PC-3 (cell line): ENCODE data around the gene FOXK2.

Source experiments
- EZH2 ChIP-seq: fragments of 300-600 bp; sonication (generic); IDR thresholded peaks from one replicate; pipeline ENCODE4 v1.6.1; 2017; ENCODE audit warnings: antibody characterized with exemption, mild to moderate bottlenecking, low read length; ENCODE audit not compliant: unreplicated experiment
- EZH2phosphoT487 ChIP-seq: fragments of 300-600 bp; sonication (generic); IDR thresholded peaks from 2 replicates; pipeline ENCODE4 v1.6.1; 2018; ENCODE audit warnings: mild to moderate bottlenecking, antibody characterized with exemption, low read length, borderline replicate concordance
- TF ChIP-seq, protein P1 (sequence below): fragments of 300-600 bp; sonication (generic); conservative IDR thresholded peaks from 2 replicates; pipeline ENCODE4 v1.5.1; 2017; ENCODE audit warnings: antibody characterized with exemption, low read depth, mild to moderate bottlenecking, low read length

DNA sequence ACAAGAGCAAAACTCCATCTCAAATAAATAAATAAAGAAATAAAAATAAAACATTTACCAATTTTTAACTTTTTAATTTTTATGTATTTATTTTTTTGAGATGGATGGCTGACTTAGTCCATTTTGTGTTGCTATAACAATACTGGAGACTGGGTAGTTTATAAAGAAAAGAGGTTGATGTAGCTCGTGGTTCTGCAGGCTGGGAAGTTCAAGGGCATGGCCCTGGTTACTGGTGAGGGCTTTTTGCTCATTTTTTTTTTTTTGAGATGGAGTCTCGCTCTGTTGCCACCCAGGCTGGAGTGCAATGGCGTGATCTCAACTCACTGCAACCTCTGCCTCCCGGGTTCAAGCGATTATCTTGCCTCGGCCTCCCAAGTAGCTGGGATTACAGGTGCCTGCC is 14.2 kb upstream of the FOXK2 start:
- TF ChIP-seq, protein P1, sequence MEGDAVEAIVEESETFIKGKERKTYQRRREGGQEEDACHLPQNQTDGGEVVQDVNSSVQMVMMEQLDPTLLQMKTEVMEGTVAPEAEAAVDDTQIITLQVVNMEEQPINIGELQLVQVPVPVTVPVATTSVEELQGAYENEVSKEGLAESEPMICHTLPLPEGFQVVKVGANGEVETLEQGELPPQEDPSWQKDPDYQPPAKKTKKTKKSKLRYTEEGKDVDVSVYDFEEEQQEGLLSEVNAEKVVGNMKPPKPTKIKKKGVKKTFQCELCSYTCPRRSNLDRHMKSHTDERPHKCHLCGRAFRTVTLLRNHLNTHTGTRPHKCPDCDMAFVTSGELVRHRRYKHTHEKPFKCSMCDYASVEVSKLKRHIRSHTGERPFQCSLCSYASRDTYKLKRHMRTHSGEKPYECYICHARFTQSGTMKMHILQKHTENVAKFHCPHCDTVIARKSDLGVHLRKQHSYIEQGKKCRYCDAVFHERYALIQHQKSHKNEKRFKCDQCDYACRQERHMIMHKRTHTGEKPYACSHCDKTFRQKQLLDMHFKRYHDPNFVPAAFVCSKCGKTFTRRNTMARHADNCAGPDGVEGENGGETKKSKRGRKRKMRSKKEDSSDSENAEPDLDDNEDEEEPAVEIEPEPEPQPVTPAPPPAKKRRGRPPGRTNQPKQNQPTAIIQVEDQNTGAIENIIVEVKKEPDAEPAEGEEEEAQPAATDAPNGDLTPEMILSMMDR, result no peak
- TF ChIP-seq EZH2 (no peak), EZH2phosphoT487 (no peak)
